K562 (cell line): ENCODE results near the gene CFAP410. TPM values are rescaled to one million over a fixed set of nuclear protein-coding genes. Genes with fewer than 3 reads are reported as not detected.

ENCODE experiments used
- ATAC-seq: fragments of 200-7000 bp; cut with Tn5 transposase; 3 replicates; pipeline ENCODE4 v1.9.1; 2020; ENCODE audit warnings: moderate library complexity
- BruUV-seq: library from RNA; stranded (reverse); fragments of 400-500 nt; replicated peaks from 2 replicates; lab custom pipeline; 2021; lab: Mats Ljungman, UMichigan
- CTCF ChIA-PET: fragments of 300-600 bp; formaldehyde crosslinking; extraction: SDS; loops from one replicate; lab custom pipeline; 2021; ENCODE audit warnings: low intra/inter-chr PET ratio; lab: Yijun Ruan, JAX
- POLR2A ChIA-PET: fragments of 300-600, 350-650 bp; sonication (Branson Sonifier 250); formaldehyde crosslinking; extraction: SDS; loops from one replicate; lab custom pipeline; 2021; ENCODE audit warnings: antibody characterized with exemption, inconsistent platforms; lab: Yijun Ruan, JAX
- DNase-seq, 4 experiments: peaks; one replicate each; pipeline versions ENCODE4 v3.0.0 to v3.0.0-alpha.2; 2011 to 2018; ENCODE audit warnings: low spot score in 3 of 4, mixed read lengths in 3 of 4; ENCODE audit errors: extremely low read depth in 1 of 4
- FAIRE-seq: peaks from 2 replicates; lab custom pipeline; 2011; peaks lifted over from hg19 to GRCh38; lab: Jason Lieb, UNC
- H2AFZ ChIP-seq: 2 replicates; pipeline ENCODE4 v1.6.0; 2011; ENCODE audit warnings: low read depth, low read length, control low read depth, inconsistent platforms
- H3K27ac ChIP-seq: fragments of 200-600 bp; 3 replicates; pipeline ENCODE4 v1.8.0; 2011; ENCODE audit warnings: low read depth, mild to moderate bottlenecking, control low read depth, inconsistent platforms, low read length, moderate library complexity, mixed read lengths; ENCODE audit errors: extremely low read depth
- H3K27me3 ChIP-seq, 2 experiments: fragments of 300-600 bp in 1 of 2; 2 replicates in 1 of 2; 3 replicates in 1 of 2; pipeline versions ENCODE4 v1.6.0 to v1.8.0; 2011; ENCODE audit warnings: inconsistent platforms in 2 of 2, low read length in 2 of 2, mild to moderate bottlenecking in 1 of 2, mixed read lengths in 1 of 2, moderate library complexity in 1 of 2; ENCODE audit not compliant: control insufficient read depth in 2 of 2, insufficient read depth in 2 of 2
- H3K36me3 ChIP-seq: fragments of 300-600 bp; 3 replicates; pipeline ENCODE4 v1.8.0; 2011; ENCODE audit warnings: mild to moderate bottlenecking, low read length, inconsistent platforms; ENCODE audit not compliant: control insufficient read depth, insufficient read depth
- H3K4me1 ChIP-seq, 2 experiments: fragments of 200-600 bp in 1 of 2; replicated peaks in 1 of 2; 2 replicates in 1 of 2; 3 replicates in 1 of 2; pipeline versions ENCODE4 v1.5.1 to v1.8.0; 2011; ENCODE audit warnings: inconsistent platforms in 2 of 2, low read length in 2 of 2, mild to moderate bottlenecking in 1 of 2, mixed read lengths in 1 of 2, moderate library complexity in 1 of 2; ENCODE audit not compliant: control insufficient read depth in 2 of 2, insufficient read depth in 2 of 2
- H3K4me2 ChIP-seq: 2 replicates; pipeline ENCODE4 v1.6.1; 2011; ENCODE audit warnings: low read length, control low read depth, inconsistent platforms, mixed read lengths; ENCODE audit not compliant: insufficient read depth
- H3K4me3 ChIP-seq: fragments of 200-600 bp; sonication (generic), shearing (Covaris generic); 2 replicates; pipeline ENCODE4 v1.5.1; 2016; ENCODE audit warnings: control low read depth, inconsistent platforms
- H3K79me2 ChIP-seq: fragments of 200-600 bp; 3 replicates; pipeline ENCODE4 v1.8.0; 2011; ENCODE audit warnings: low read length, inconsistent platforms; ENCODE audit not compliant: control insufficient read depth, insufficient read depth
- H3K9ac ChIP-seq, 2 experiments: 2 replicates each; pipeline versions ENCODE4 v1.6.0 to v1.6.1; 2011; ENCODE audit warnings: low read depth in 2 of 2, low read length in 2 of 2, control low read depth in 1 of 2, inconsistent platforms in 1 of 2, mild to moderate bottlenecking in 1 of 2, mixed read lengths in 1 of 2; ENCODE audit not compliant: insufficient read depth in 1 of 2
- H3K9me1 ChIP-seq: one replicate; pipeline ENCODE4 v1.6.0; 2011; ENCODE audit warnings: inconsistent platforms, mild to moderate bottlenecking, low read length, moderate library complexity; ENCODE audit not compliant: control insufficient read depth, insufficient read depth
- H3K9me3 ChIP-seq: replicated peaks from 2 replicates; pipeline ENCODE4 v1.5.1; 2011; ENCODE audit warnings: low read depth, low read length, inconsistent platforms; ENCODE audit not compliant: control insufficient read depth, insufficient read depth
- H4K20me1 ChIP-seq: replicated peaks from 2 replicates; pipeline ENCODE4 v1.6.1; 2011; ENCODE audit warnings: low read length, inconsistent platforms, mixed read lengths; ENCODE audit not compliant: control insufficient read depth, insufficient read depth
- BHLHE40 ChIP-seq: IDR thresholded peaks from 2 replicates; pipeline ENCODE4 v1.6.1; 2011; ENCODE audit warnings: low read length, improper control_type of control experiment
- CREBBP ChIP-seq: IDR thresholded peaks from one replicate; pipeline ENCODE4 v1.6.1; 2012; ENCODE audit warnings: low read depth, mild to moderate bottlenecking, control low read depth, inconsistent platforms, low read length
- GABPB2 ChIP-seq: fragments of 250-450 bp; sonication (Bioruptor Pico); conservative IDR thresholded peaks from 2 replicates; pipeline ENCODE4 v1.5.1; 2021; ENCODE audit warnings: mild to moderate bottlenecking
- HINFP ChIP-seq: fragments of 450-650 bp; conservative IDR thresholded peaks from 2 replicates; pipeline ENCODE4 v1.6.1; 2016; ENCODE audit warnings: missing genetic modification characterization, low read depth, mild to moderate bottlenecking, control low read depth, missing compliant biosample characterization
- KDM5B ChIP-seq: fragments of 200-600 bp; sonication (generic); IDR thresholded peaks from 2 replicates; pipeline ENCODE4 v1.6.1; 2012; ENCODE audit warnings: low read depth, mild to moderate bottlenecking, moderate library complexity, low read length, control low read depth, inconsistent platforms; ENCODE audit not compliant: insufficient replicate concordance
- MECOM ChIP-seq: fragments of 250-450 bp; sonication (Bioruptor Pico); IDR thresholded peaks from 2 replicates; pipeline ENCODE4 v1.8.0; 2022; ENCODE audit warnings: inconsistent platforms
- NFIX ChIP-seq: fragments of 250-450 bp; sonication (Bioruptor Pico); IDR thresholded peaks from 2 replicates; pipeline ENCODE4 v1.4.0; 2020; ENCODE audit warnings: low read depth, mild to moderate bottlenecking, moderate library complexity
- SRSF1 ChIP-seq: fragments of 200-400 bp; formaldehyde crosslinking; IDR thresholded peaks from 2 replicates; pipeline ENCODE4 v1.6.1; 2017; ENCODE audit warnings: mild to moderate bottlenecking, low read depth, low read length, moderate library complexity
- TRIM28 ChIP-seq: fragments of 450-650 bp; IDR thresholded peaks from 2 replicates; pipeline ENCODE4 v1.6.1; 2017
- ZBTB11 ChIP-seq, 3 experiments: fragments of 200-800 bp in 1 of 3; fragments of 250-450 bp in 1 of 3; fragments of 450-650 bp in 1 of 3; sonication (Bioruptor Pico) in 1 of 3; sonication (Bioruptor generic) in 1 of 3; formaldehyde crosslinking in 1 of 3; IDR thresholded peaks; 2 replicates each; pipeline versions ENCODE4 v1.6.1 to v1.8.0; 2016 to 2022; ENCODE audit warnings: mild to moderate bottlenecking in 2 of 3, missing genetic modification characterization in 2 of 3, missing compliant biosample characterization in 1 of 3, moderate library complexity in 1 of 3
- ZFP36 ChIP-seq: fragments of 150-350 bp; IDR thresholded peaks from 2 replicates; pipeline ENCODE4 v1.6.1; 2018; ENCODE audit warnings: low read length, low read depth; ENCODE audit not compliant: partially characterized antibody
- ZNF146 ChIP-seq: IDR thresholded peaks from one replicate; pipeline ENCODE4 v1.6.1; 2018; ENCODE audit warnings: missing compliant biosample characterization; ENCODE audit not compliant: unreplicated experiment
- ZNF780A ChIP-seq: fragments of 250-450 bp; sonication (Bioruptor Pico); IDR thresholded peaks from 2 replicates; pipeline ENCODE4 v1.5.0; 2021; ENCODE audit warnings: mild to moderate bottlenecking
- WGBS: fragments of 100-300 bp; shearing (Covaris generic); methylation state at CpG from one replicate; pipeline ENCODE4 v1.1.6; 2016; ENCODE audit warnings: low coverage, mixed read lengths; ENCODE audit not compliant: insufficient coverage; ENCODE audit errors: missing lambda C conversion rate; 5-methylcytosine and 5-hydroxymethylcytosine counted together
- in situ Hi-C: fragments of 300-500 bp; cut with MboI; formaldehyde crosslinking; loops from 4 replicates; pipeline ENCODE4 v1.15.0; 2018; ENCODE audit warnings: inconsistent platforms, mixed read lengths
- intact Hi-C: fragments of 100-400 bp; cut with micrococcal nuclease; formaldehyde crosslinking; loops from 2 replicates; pipeline ENCODE4 v1.14.2; 2022
- polyA plus RNA-seq, 8 experiments: library from polyadenylated mRNA; depleted of rRNA in 4 of 8; stranded (reverse) in 5 of 8; unstranded in 3 of 8; fragments of >200 nt; fragmentation: Nextera tagmentation in 2 of 8; fragmentation: Illumina TruSeq in 1 of 8; extraction: Ambion mirVana in 2 of 8; extraction: Trizol in 1 of 8; gene quantifications; 2 replicates each; pipeline versions ENCODE4 v1.2.1 to v1.2.3, GENCODE V29; 2011 to 2014; ENCODE audit warnings: inconsistent platforms in 1 of 8, missing spikeins in 1 of 8
- total RNA-seq, 7 experiments: library from RNA; depleted of rRNA in 6 of 7; stranded (reverse); fragments of >200 nt in 6 of 7; fragmentation: Illumina TruSeq in 2 of 7; extraction: Trizol in 2 of 7; gene quantifications; 2 replicates each; pipeline versions ENCODE4 v1.2.1 to v1.2.3, GENCODE V29; 2011 to 2021; ENCODE audit warnings: low replicate concordance in 1 of 7

Gene CFAP410
- total and polyA plus RNA-seq, 9 of the 15 experiments (the other 6 are each of a cell fraction or from before 2014, with no cell fraction given) = 0.07 to 17.3 (median 2.3) TPM

GRCh38 chr21:44325386-44326271 is 13.6 kb downstream of the CFAP410 start (continued):
- no peak for TF ChIP-seq HINFP

GRCh38 chr21:44324854-44325107 is 14.4 kb downstream of the CFAP410 start:
- ATAC-seq = no peak
- Histone ChIP-seq H3K9ac (no peak overlapping the region), H3K36me3 (peaks cover 66% of the 10 kb centered on the region; the same call in 1 of the 3 replicates), H2AFZ (no peak overlapping the region), H3K9me1 (peaks cover 4% of the 10 kb centered on the region), H3K79me2 (no peaks in the 10 kb centered on the region), H3K27me3 (no peaks in the 10 kb centered on the region), H3K9me3 (no peaks in the 10 kb centered on the region), H4K20me1 (peaks cover 15% of the 10 kb centered on the region), H3K4me2 (no peak overlapping the region), H3K4me3 (no peak overlapping the region), H3K4me1 (peaks cover 0 to 30% of the 10 kb centered on the region in 2 experiments; a peak in 1 of 5 replicates), H3K27ac (no peak overlapping the region)
- no peak for DNase-seq
- ChIA-PET CTCF (no interaction called here), POLR2A (interaction anchor here (1.6 to 2.3 kb wide), 2 partner anchors 9 to 14 kb away, joined by 4 to 11 read pairs; partner anchors contain the start of gene CFAP410)
- in situ Hi-C loops (no loop called here), intact Hi-C loops (no loop called here)
- no peak for FAIRE-seq
- BruUV-seq = no TSS peak
- 91% methylated on average over 9 of the region's 11 CpGs for whole genome bisulfite sequencing
- no peak for TF ChIP-seq ZNF780A (CRISPR knock-in tag)
- no peak for TF ChIP-seq ZBTB11 (CRISPR knock-in tag; IDR thresholded peaks at IDR 0.05)
- no peak for TF ChIP-seq TRIM28
- TF ChIP-seq MECOM = no peak
- no peak for TF ChIP-seq KDM5B
- no peak for TF ChIP-seq CREBBP
- no peak for TF ChIP-seq SRSF1
- TF ChIP-seq ZNF146 = no peak
- TF ChIP-seq BHLHE40 = no peak
- no peak for TF ChIP-seq NFIX
- TF ChIP-seq ZFP36 = no peak
- TF ChIP-seq GABPB2 (CRISPR knock-in tag) = no peak
